Effector memory CD4-positive, alpha-beta T cell (primary cell): Measurements from ENCODE around the gene TRIM44.
"Not testable (repeated sequence)": the region's sequence is repeated elsewhere in the genome, so short reads cannot be mapped to it uniquely, and the experiment has no call there.

Experiments used
- DNase-seq, 3 donors: peaks; one replicate each; pipeline ENCODE4 v3.0.0-alpha.2; 2020
- H3K27ac ChIP-seq: 2 replicates; pipeline ENCODE4 v1.7.0; 2013; ENCODE audit warnings: mild to moderate bottlenecking, low read length, moderate library complexity; ENCODE audit not compliant: insufficient read depth, poor library complexity, severe bottlenecking
- H3K27me3 ChIP-seq: replicated peaks from 2 replicates; pipeline ENCODE4 v1.7.0; 2013; ENCODE audit warnings: mild to moderate bottlenecking, low read length; ENCODE audit not compliant: insufficient read depth, control insufficient read depth, poor library complexity, severe bottlenecking
- H3K36me3 ChIP-seq: 2 replicates; pipeline ENCODE4 v1.7.0; 2013; ENCODE audit warnings: mild to moderate bottlenecking, low read length, moderate library complexity; ENCODE audit not compliant: control insufficient read depth, insufficient read depth
- H3K4me1 ChIP-seq: 2 replicates; pipeline ENCODE4 v1.7.0; 2013; ENCODE audit warnings: low read length, mild to moderate bottlenecking; ENCODE audit not compliant: control insufficient read depth, insufficient read depth, poor library complexity, severe bottlenecking
- H3K4me3 ChIP-seq: 2 replicates; pipeline ENCODE4 v1.7.0; 2013; ENCODE audit warnings: low read length, low read depth, mild to moderate bottlenecking; ENCODE audit not compliant: insufficient read depth, poor library complexity, severe bottlenecking
- H3K9me3 ChIP-seq: 2 replicates; pipeline ENCODE4 v1.7.0; 2013; ENCODE audit warnings: mild to moderate bottlenecking, low read length, moderate library complexity; ENCODE audit not compliant: control insufficient read depth

Gene TRIM44

GRCh38 chr11:35764417-35764816 is 101.8 kb downstream of the TRIM44 start:
- Histone ChIP-seq H3K4me3 (no peak overlapping the region), H3K27me3 (no peaks in the 10 kb centered on the region), H3K36me3 (no peaks in the 10 kb centered on the region), H3K4me1 (no peaks in the 10 kb centered on the region), H3K9me3 (no peaks in the 10 kb centered on the region), H3K27ac (no peak overlapping the region)
- DNase-seq, result no peak

DNA sequence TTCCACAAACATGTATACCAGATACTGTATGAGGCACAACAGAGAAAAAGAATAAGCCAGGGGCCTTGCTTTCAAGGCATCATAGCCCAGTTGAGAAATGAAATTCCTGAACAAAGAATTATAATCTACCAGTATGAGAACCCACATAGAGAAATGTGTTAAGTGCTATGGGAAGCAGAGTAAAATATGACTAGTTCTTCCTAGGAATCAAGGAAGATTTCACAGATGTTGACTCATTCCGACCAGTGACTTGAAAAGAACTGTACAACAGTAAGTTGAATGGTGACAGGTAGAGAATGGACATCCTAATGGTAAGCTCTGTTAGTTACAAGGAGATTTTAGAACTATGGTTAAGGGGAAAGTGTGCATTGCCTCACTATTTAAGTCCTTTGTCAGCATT is 102.6 kb downstream of the TRIM44 start:
- Histone ChIP-seq H3K4me1 (no peaks in the 10 kb centered on the region), H3K36me3 (no peaks in the 10 kb centered on the region), H3K27ac (no peak overlapping the region), H3K9me3 (no peaks in the 10 kb centered on the region), H3K27me3 (no peaks in the 10 kb centered on the region), H3K4me3 (no peak overlapping the region)
- DNase-seq, result no peak

GRCh38 chr11:35766651-35767050 is 104.1 kb downstream of the TRIM44 start:
- Histone ChIP-seq H3K36me3 (no peaks in the 10 kb centered on the region), H3K9me3 (no peaks in the 10 kb centered on the region), H3K4me3 (no peak overlapping the region), H3K4me1 (no peaks in the 10 kb centered on the region), H3K27me3 (no peaks in the 10 kb centered on the region), H3K27ac (no peak overlapping the region)
- no peak for DNase-seq

DNA sequence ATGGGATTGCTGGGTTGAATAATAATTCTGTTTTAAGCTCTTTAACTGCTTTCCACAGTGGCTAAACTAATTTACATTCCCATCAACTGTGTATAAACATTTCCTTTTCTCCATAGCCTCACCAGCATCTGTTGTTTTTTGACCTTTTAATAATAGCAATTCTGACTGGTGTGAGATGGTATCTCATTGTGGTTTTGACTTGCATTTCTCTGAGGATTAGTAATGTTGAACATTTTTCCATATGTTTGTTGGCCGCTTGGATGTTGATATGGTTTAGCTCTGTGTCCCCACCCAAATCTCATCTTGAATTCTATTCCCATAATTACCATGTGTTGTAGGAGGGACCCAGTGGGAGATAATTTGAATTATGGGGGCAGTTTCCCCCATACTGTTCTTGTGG is 107.8 kb downstream of the TRIM44 start:
- H3K36me3 ChIP-seq, H3K4me1 ChIP-seq, H3K27ac ChIP-seq, DNase-seq, H3K4me3 ChIP-seq, H3K9me3 ChIP-seq, H3K27me3 ChIP-seq: not testable (repeated sequence)

DNA sequence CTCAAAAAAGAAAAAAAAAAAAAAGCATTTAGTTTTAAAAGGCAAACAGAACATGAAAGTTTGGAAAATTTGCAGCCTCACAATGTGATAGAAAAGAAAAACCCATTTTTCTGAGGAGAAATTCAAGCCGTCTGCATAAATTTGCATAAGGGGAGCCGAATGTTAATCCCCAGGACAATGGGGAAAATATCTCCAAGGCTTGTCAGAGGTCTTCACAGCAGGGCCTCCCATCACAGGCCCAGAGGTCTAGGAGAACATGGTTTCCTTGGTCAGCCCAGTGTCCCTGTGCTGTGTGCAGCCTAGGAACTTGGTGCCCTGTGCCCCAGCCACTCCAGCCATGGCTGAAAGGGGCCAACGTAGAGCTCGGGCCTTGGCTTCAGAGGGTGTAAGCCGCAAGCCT is 109.1 kb downstream of the TRIM44 start:
- no peak for DNase-seq

GRCh38 chr11:35777241-35777640 is 114.7 kb downstream of the TRIM44 start:
- not testable (repeated sequence) for H3K27me3 ChIP-seq, H3K4me3 ChIP-seq, H3K4me1 ChIP-seq, H3K27ac ChIP-seq, H3K36me3 ChIP-seq, H3K9me3 ChIP-seq, DNase-seq

More for the DNA sequence above, 109.1 kb downstream of the TRIM44 start:
- H3K4me3 ChIP-seq, result no peak overlapping the region
- H3K4me1 ChIP-seq, result no peaks in the 10 kb centered on the region
- H3K9me3 ChIP-seq, result no peaks in the 10 kb centered on the region
- H3K27me3 ChIP-seq, result no peaks in the 10 kb centered on the region
- no peaks in the 10 kb centered on the region for H3K36me3 ChIP-seq
- H3K27ac ChIP-seq, result no peak overlapping the region

- H3K36me3 ChIP-seq, H3K27ac ChIP-seq, DNase-seq, H3K4me3 ChIP-seq, H3K4me1 ChIP-seq, H3K27me3 ChIP-seq, H3K9me3 ChIP-seq: not testable (repeated sequence)
These were observed 116.4 kb downstream of the TRIM44 start for GRCh38 chr11:35778943-35779342.

DNA sequence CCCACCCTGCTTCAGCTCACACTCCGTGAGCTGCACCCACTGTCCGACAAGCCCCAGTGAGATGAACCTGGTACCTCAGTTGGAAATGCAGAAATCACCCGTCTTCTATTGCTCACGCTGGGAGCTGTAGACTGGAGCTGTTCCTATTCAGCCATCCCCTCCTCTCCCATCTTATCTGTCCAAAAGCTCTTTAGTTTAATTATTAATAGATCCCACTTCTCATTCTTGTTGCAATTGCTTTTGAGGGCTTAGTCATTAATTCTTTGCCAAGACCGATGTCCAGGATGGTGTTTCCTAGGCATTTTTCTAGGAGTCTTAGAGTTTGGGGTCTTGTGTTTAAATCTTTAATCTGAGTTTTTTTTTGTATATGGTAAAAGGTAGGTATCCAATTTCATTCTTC is 116.8 kb downstream of the TRIM44 start:
- Histone ChIP-seq H3K27ac (no peak overlapping the region), H3K4me1 (peaks cover 4% of the 10 kb centered on the region), H3K36me3 (no peaks in the 10 kb centered on the region), H3K9me3 (no peaks in the 10 kb centered on the region), H3K4me3 (no peak overlapping the region), H3K27me3 (no peaks in the 10 kb centered on the region)
- DNase-seq, result no peak

- H3K9me3 ChIP-seq, result no peaks in the 10 kb centered on the region
- no peak overlapping the region for H3K4me3 ChIP-seq
- DNase-seq, result no peak
- peaks cover 4% of the 10 kb centered on the region for H3K4me1 ChIP-seq
- H3K27ac ChIP-seq, result no peak overlapping the region
- no peaks in the 10 kb centered on the region for H3K27me3 ChIP-seq
- no peaks in the 10 kb centered on the region for H3K36me3 ChIP-seq
These were observed 118.6 kb downstream of the TRIM44 start for GRCh38 chr11:35780951-35781860.

- Histone ChIP-seq H3K27ac (no peak overlapping the region), H3K9me3 (no peaks in the 10 kb centered on the region), H3K4me3 (no peak overlapping the region), H3K4me1 (peaks cover 4% of the 10 kb centered on the region), H3K27me3 (no peaks in the 10 kb centered on the region), H3K36me3 (no peaks in the 10 kb centered on the region)
- no peak for DNase-seq
These were observed 119.4 kb downstream of the TRIM44 start for GRCh38 chr11:35781861-35782470.
